Vagina (tissue), 2 donors: Measurements from ENCODE around the gene RIIAD1. TPM values are rescaled to one million over a fixed set of nuclear protein-coding genes. Genes with fewer than 3 reads are reported as not detected.

Source experiments
- DNase-seq, 2 donors: peaks; one replicate each; pipeline ENCODE4 v3.0.0-alpha.2; 2017; ENCODE audit errors: extremely low spot score in 2 of 2
- H3K27ac ChIP-seq: fragments of 200-600 bp; sonication (generic); one replicate; pipeline ENCODE4 v1.5.1; 2019
- H3K27me3 ChIP-seq: fragments of 200-600 bp; sonication (generic); one replicate; pipeline ENCODE4 v1.5.1; 2019
- H3K36me3 ChIP-seq, 2 donors: fragments of 200-600 bp; sonication (generic); one replicate each; pipeline ENCODE4 v1.5.1; 2017 to 2019
- H3K4me1 ChIP-seq: fragments of 200-600 bp; sonication (generic); one replicate; pipeline ENCODE4 v1.5.1; 2019
- H3K4me3 ChIP-seq, 2 donors: fragments of 200-600 bp; sonication (generic); 1 replicate in 1 of 2; 2 replicates in 1 of 2; pipeline ENCODE4 v1.5.1; 2016 to 2019
- H3K9me3 ChIP-seq: fragments of 200-600 bp; sonication (generic); one replicate; pipeline ENCODE4 v1.5.1; 2019
- CTCF ChIP-seq, 3 experiments: fragments of 450-650 bp in 2 of 3; fragments of 200-600 bp in 1 of 3; sonication (generic) in 1 of 3; IDR thresholded peaks; one replicate each; pipeline ENCODE4 v1.5.1; 2017 to 2019; ENCODE audit warnings: antibody characterized with exemption in 3 of 3, mild to moderate bottlenecking in 2 of 3, moderate library complexity in 2 of 3
- POLR2A ChIP-seq, 2 donors: fragments of 450-650 bp; IDR thresholded peaks; one replicate each; pipeline ENCODE4 v1.6.1; 2017; ENCODE audit warnings: antibody characterized with exemption in 2 of 2, mild to moderate bottlenecking in 2 of 2, moderate library complexity in 2 of 2
- POLR2AphosphoS5 ChIP-seq, 2 donors: sonication (generic); formaldehyde crosslinking; IDR thresholded peaks; one replicate each; pipeline ENCODE4 v1.9.0; 2017; ENCODE audit warnings: antibody characterized with exemption in 2 of 2, mild to moderate bottlenecking in 2 of 2, low read depth in 1 of 2; ENCODE audit not compliant: insufficient read depth in 1 of 2
- intact Hi-C: fragments of 100-400 bp; cut with DNase I; formaldehyde crosslinking; loops from one replicate; pipeline ENCODE4 v1.15.1; 2023
- total RNA-seq: library from RNA; depleted of rRNA; stranded (reverse); fragments of >200 nt; gene quantifications from one replicate; pipeline ENCODE4 v1.2.3, GENCODE V29; 2016

RIIAD1 gene
- total RNA-seq, 1 donor from 2014 or later = not detected

GRCh38 chr1:151720125-151720524 is 1.2 kb upstream of the RIIAD1 start:
- intact Hi-C loops = no loop called here
- Histone ChIP-seq H3K4me3 (peak overlapping the region; percentile 46 to 54), H3K27me3 (no peaks in the 10 kb centered on the region), H3K27ac (peak overlapping the region; percentile 58), H3K36me3 (no peaks in the 10 kb centered on the region), H3K9me3 (no peaks in the 10 kb centered on the region), H3K4me1 (peaks cover 33% of the 10 kb centered on the region)
- DNase-seq = no peak
- TF ChIP-seq CTCF (IDR thresholded peaks at IDR 0.05) = no peak
- no peak for TF ChIP-seq POLR2AphosphoS5 (IDR thresholded peaks at IDR 0.05; ENCODE audit: insufficient read depth in 1 of 2, low read depth in 1 of 2)
- no peak for TF ChIP-seq POLR2A (IDR thresholded peaks at IDR 0.05)

GRCh38 chr1:151720554-151720953 is 768 bp upstream of the RIIAD1 start:
- TF ChIP-seq POLR2A (IDR thresholded peaks at IDR 0.05) (no peak), POLR2AphosphoS5 (IDR thresholded peaks at IDR 0.05; ENCODE audit: insufficient read depth in 1 of 2, low read depth in 1 of 2) (no peak), CTCF (IDR thresholded peaks at IDR 0.05) (no peak)
- Histone ChIP-seq H3K4me1 (peaks cover 33% of the 10 kb centered on the region), H3K36me3 (no peaks in the 10 kb centered on the region), H3K9me3 (no peaks in the 10 kb centered on the region), H3K27me3 (no peaks in the 10 kb centered on the region), H3K27ac (peak overlapping the region; percentile 58), H3K4me3 (peak overlapping the region; percentile 46 to 54)
- intact Hi-C loops = no loop called here
- DNase-seq = no peak

GRCh38 chr1:151721788-151722510 is 627 bp downstream of the RIIAD1 start:
- DNase-seq = no peak
- H3K27ac ChIP-seq = peak overlapping the region; percentile 58
- intact Hi-C loops = no loop called here

GRCh38 chr1:151723726-151724370 is 2.5 kb downstream of the RIIAD1 start:
- TF ChIP-seq POLR2AphosphoS5 (IDR thresholded peaks at IDR 0.05; ENCODE audit: insufficient read depth in 1 of 2, low read depth in 1 of 2) = peak in 1 of 2 donors; percentile 19
- TF ChIP-seq POLR2A (IDR thresholded peaks at IDR 0.05) = no peak
- peaks cover 16% of the 10 kb centered on the region for H3K4me1 ChIP-seq
- H3K9me3 ChIP-seq = no peaks in the 10 kb centered on the region
- DNase-seq = no peak
- H3K36me3 ChIP-seq = no peaks in the 10 kb centered on the region
- intact Hi-C loops = no loop called here
- no peak overlapping the region for H3K27ac ChIP-seq
- H3K27me3 ChIP-seq = no peaks in the 10 kb centered on the region
- H3K4me3 ChIP-seq = no peak overlapping the region

More at GRCh38 chr1:151721788-151722510, 627 bp downstream of the RIIAD1 start:
- no peaks in the 10 kb centered on the region for H3K9me3 ChIP-seq
- peak overlapping the region; percentile 46 to 54 for H3K4me3 ChIP-seq
- TF ChIP-seq CTCF (IDR thresholded peaks at IDR 0.05) (no peak), POLR2A (IDR thresholded peaks at IDR 0.05) (no peak), POLR2AphosphoS5 (IDR thresholded peaks at IDR 0.05; ENCODE audit: insufficient read depth in 1 of 2, low read depth in 1 of 2) (no peak)
- no peaks in the 10 kb centered on the region for H3K27me3 ChIP-seq
- no peaks in the 10 kb centered on the region for H3K36me3 ChIP-seq
- peaks cover 25% of the 10 kb centered on the region for H3K4me1 ChIP-seq

- H3K4me3 ChIP-seq = no peak overlapping the region
- no peak for DNase-seq
- intact Hi-C loops = no loop called here
Observed at GRCh38 chr1:151728151-151729054, 7.1 kb downstream of the RIIAD1 start.

More at GRCh38 chr1:151728151-151729054, 7.1 kb downstream of the RIIAD1 start:
- no peaks in the 10 kb centered on the region for H3K36me3 ChIP-seq
- H3K27ac ChIP-seq = peak overlapping the region; percentile 11
- no peaks in the 10 kb centered on the region for H3K9me3 ChIP-seq
- TF ChIP-seq CTCF (IDR thresholded peaks at IDR 0.05) (no peak), POLR2AphosphoS5 (IDR thresholded peaks at IDR 0.05; ENCODE audit: insufficient read depth in 1 of 2, low read depth in 1 of 2) (peak in 1 of 2 donors; percentile 29)
- H3K27me3 ChIP-seq = no peaks in the 10 kb centered on the region
- no peaks in the 10 kb centered on the region for H3K4me1 ChIP-seq
